NB4 (cell line): Measurements from ENCODE around the gene HDAC9.

Experiments used
- MYC ChIP-seq: IDR thresholded peaks from 2 replicates; pipeline ENCODE4 v1.6.1; 2011; ENCODE audit warnings: low read depth, low read length
- POLR2A ChIP-seq: IDR thresholded peaks from 2 replicates; pipeline ENCODE4 v1.6.1; 2011; ENCODE audit warnings: mild to moderate bottlenecking; ENCODE audit not compliant: insufficient read length; ENCODE audit errors: extremely low read depth
- TF ChIP-seq, protein P1 (sequence below): IDR thresholded peaks from one replicate; pipeline ENCODE4 v1.5.1; 2012; ENCODE audit warnings: low read depth, low read length
- TF ChIP-seq, protein P2 (sequence below): IDR thresholded peaks from 2 replicates; pipeline ENCODE4 v1.6.1; 2011; ENCODE audit warnings: low read depth, low read length

DNA sequence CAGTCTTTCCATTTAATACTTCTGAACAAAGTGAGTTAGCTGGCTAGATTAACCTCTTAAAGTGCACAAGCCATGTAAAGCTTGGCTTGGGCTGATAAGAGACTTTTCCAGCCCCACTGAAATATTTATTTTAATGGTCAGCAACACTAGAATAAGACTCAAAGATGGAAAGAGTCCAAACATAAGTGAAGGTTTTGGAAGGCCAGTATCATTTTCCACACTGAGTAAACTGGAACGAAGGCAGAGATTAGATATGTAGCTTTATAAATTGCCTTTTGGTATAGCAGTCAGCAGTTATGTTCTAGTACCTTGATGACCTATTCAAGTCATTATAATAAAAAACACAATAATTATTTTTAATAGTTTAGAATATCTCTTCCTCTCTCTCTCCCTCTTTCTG, 102.2 kb downstream of the HDAC9 start:
- TF ChIP-seq, protein P1, sequence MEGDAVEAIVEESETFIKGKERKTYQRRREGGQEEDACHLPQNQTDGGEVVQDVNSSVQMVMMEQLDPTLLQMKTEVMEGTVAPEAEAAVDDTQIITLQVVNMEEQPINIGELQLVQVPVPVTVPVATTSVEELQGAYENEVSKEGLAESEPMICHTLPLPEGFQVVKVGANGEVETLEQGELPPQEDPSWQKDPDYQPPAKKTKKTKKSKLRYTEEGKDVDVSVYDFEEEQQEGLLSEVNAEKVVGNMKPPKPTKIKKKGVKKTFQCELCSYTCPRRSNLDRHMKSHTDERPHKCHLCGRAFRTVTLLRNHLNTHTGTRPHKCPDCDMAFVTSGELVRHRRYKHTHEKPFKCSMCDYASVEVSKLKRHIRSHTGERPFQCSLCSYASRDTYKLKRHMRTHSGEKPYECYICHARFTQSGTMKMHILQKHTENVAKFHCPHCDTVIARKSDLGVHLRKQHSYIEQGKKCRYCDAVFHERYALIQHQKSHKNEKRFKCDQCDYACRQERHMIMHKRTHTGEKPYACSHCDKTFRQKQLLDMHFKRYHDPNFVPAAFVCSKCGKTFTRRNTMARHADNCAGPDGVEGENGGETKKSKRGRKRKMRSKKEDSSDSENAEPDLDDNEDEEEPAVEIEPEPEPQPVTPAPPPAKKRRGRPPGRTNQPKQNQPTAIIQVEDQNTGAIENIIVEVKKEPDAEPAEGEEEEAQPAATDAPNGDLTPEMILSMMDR = no peak
- TF ChIP-seq, protein P2, sequence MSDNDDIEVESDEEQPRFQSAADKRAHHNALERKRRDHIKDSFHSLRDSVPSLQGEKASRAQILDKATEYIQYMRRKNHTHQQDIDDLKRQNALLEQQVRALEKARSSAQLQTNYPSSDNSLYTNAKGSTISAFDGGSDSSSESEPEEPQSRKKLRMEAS = no peak
- no peak for TF ChIP-seq POLR2A
- TF ChIP-seq MYC = no peak
